Iris pigment epithelial cell (primary cell): ENCODE data around the gene HSF2BP.
A peak's percentile ranks its signal among the peaks of the same experiment; 100 is the strongest.
"Not testable (repeated sequence)": the region's sequence is repeated elsewhere in the genome, so short reads cannot be mapped to it uniquely, and the experiment has no call there.

Experiments used
- DNase-seq: peaks from one replicate; pipeline ENCODE4 v3.0.0-alpha.2; 2011; ENCODE audit warnings: low read depth

HSF2BP gene

DNA sequence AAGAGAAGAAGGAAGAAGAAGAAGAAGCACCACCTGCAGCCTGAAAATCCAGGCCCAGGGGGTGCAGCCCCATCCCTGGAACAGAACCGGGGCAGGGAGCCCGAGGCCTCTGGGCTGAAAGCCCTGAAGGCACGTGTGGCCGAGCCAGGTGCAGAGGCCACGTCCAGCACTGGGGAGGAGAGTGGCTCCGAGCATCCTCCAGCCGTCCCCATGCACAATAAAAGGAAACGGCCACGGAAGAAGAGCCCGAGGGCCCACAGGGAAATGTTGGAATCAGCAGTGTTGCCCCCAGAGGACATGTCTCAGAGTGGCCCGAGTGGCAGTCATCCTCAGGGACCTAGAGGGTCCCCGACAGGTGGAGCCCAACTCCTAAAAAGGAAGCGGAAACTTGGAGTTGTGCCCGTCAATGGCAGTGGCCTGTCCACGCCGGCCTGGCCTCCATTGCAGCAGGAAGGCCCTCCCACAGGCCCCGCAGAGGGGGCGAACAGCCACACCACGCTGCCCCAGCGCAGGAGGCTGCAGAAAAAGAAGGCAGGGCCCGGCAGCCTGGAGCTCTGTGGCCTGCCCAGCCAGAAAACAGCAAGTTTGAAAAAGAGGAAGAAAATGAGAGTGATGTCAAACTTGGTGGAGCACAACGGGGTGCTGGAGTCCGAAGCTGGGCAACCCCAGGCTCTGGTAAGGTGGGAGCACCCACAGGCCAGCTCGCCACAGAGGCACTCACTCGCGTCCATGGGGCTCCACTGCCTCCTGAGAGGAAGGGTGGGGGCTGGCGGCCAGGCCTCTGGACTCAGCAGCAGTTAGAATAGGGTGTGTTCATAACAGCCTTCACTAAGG is 28.5 kb upstream of the HSF2BP start:
- DNase-seq: no peak

DNA sequence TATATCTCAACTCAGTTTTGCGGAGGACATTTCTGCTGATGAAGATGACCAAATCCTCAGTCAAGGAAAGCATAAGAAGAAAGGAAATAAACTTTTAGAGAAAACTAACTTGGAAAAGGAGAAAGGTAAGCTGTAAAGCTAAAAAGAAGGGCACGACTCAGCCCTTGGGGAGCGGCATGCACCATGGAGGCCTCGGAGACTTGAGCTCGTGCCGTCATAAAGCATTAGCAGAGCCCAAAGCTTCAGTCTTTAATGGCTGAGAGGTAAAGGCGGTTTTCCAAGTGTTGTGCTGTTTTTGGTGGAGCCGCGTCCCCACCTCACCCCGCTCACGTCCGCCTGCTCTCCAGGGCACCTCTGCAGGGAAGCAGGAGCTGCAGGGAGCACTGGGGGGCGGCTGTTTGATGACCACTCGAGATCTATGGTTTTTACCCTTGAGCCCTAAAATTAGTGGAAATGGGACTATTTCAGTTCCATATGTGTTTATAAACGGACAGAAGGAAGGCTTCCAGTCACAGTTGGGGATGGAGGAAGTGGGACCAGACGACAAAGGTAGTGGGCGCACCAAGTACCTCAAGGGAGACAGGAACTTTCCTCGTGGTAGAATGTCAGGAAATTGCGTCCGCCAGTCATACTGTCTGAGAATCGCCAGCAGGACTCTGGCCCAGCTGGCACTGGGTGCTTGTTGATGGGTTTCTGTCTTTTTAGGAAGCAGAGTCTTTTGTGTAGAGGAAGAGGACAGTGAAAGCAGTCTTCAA is 27.7 kb upstream of the HSF2BP start:
- no peak for DNase-seq

- peak; percentile 51 for DNase-seq
These were observed 25.1 kb upstream of the HSF2BP start for GRCh38 chr21:43684424-43684823.

DNA sequence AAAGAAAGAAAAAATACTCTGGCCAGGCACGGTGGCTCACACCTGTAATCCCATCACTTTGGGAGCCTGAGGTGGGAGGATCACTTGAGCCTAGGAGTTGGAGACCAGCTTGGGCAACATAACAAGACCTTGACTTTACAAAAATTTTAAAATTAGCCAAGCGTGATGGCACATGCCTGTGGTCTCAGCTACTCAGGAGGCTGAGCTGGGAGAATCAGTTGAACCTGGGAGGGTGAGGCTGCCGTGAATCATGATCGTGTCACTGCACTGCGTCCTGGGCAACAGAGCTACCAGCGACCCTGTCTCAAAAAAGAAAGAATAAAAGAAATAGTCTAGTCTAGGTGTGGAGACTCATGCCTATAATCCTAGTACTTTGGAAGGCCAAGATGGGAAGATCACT is 22.4 kb upstream of the HSF2BP start:
- DNase-seq: no peak

GRCh38 chr21:43680421-43680820 is 21.1 kb upstream of the HSF2BP start:
- not testable (repeated sequence) for DNase-seq

DNA sequence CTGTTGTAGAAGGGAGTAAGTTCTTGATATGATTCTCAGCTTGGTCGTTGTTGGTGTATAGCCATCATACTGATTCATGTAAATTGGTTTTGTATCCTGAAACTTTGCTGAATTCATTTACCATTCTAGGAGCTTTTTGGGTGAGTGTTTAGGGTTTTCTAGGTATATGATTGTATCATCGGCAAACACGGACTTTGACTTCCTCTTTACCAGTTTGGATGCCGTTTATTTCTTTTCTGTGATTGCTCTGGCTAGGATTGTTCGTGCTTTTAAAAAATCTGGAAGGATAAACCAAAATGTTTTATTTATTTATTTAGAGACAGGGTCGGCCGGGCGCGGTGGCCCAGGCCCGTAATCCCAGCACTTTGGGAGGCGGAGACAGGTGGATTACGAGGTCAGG is 20.7 kb upstream of the HSF2BP start:
- no peak for DNase-seq

DNA sequence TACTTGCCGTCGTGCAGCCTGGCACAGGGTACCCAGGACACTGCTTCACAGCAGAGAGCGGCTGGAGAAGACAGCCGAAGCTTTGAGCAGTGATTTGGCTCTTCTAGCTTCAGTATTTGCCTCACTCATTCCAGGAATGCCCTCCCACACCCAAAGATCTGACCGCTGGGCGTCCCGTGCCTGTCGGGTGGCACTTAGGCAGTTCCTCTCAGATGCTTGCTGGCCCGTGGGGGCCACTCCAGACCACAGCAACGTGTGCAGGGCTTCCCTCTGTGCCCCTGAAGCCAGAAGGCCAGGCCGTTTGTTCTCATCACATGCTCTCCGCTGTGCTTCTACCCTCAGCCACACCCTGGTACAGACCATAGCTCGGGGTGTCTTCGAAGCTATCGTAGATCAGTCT is 17.1 kb upstream of the HSF2BP start:
- DNase-seq: no peak

- DNase-seq: no peak
These were observed 16.6 kb upstream of the HSF2BP start for GRCh38 chr21:43675871-43676270.

- no peak for DNase-seq
These were observed 10.7 kb upstream of the HSF2BP start for GRCh38 chr21:43669828-43670605.

DNA sequence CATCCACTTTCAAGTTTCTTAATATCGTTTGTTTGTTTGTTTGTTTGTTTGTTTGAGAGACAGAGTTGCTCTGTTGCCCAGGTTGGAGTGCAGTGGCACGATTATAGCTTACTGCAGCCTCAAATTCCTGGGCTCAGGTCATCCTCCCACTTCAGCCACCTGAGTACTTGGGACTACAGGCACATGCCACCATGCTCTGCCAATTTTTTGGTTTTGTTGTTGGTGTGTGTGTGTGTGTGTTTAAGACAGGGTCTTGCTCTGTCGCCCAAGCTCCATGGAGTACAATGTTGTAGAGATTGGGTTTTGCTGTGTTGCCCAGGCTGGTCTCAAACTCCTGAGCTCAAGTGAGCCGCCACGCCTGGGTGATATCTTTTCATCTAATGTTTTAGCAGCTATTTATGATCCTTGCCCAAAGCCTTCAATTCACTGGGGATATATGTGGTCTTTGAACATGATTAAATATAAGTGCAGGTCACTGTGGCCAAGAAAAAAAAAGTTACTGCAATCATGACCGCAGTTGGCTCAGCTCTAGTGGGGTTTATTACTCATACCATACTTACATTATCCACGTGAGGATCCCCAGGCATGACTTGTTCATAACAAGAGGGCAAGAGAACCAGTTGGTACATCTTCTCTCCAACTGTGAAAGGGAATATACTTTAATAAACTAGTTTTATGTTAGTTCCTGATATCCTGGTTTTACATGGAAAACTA is 8.1 kb upstream of the HSF2BP start:
- peak; percentile 92 for DNase-seq

DNA sequence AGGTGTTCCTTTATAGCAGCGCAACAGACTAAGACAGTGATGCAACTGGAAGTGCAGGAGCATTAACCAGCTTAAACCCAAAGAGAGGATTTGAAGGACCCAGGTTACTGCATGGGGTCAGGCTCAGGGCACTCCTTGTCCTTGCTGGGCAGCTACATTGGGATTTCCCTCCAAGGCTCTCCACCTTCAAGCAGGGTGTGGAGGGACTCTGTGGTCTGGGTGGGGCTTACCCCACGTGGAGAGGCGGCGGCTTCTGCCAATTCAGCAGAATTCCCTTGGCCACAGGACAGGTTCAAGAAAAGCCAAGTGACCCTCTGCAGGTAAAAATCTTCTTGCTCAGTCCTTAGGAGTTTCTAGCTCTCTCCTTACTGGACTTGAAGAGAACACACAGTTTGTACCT is 6.6 kb upstream of the HSF2BP start:
- DNase-seq: no peak

- DNase-seq: no peak
These were observed 5.1 kb upstream of the HSF2BP start for GRCh38 chr21:43664358-43664757.

GRCh38 chr21:43663033-43663432 is 3.7 kb upstream of the HSF2BP start:
- DNase-seq: no peak

DNA sequence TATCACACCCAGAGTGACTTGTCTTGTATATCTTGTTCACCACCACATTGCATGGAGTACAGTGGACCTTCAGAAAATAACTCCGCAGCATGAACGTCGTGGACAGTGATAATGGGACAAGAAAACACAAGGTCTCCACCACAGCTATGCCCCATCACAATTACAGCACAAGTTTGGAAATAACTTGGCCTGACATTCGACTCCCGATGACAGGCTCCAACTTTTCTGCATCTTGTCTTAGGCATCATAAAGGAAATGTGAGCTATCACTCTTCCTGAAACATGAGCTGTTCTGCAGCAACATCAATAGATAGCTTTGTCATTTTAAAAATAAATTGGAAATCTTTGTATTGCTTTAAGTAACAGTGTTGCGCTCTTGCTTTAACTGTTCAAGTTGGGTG is 3.0 kb upstream of the HSF2BP start:
- no peak for DNase-seq

- no peak for DNase-seq
These were observed 536 bp downstream of the HSF2BP start for GRCh38 chr21:43658769-43659135.

GRCh38 chr21:43658088-43658741 is 1.1 kb downstream of the HSF2BP start:
- no peak for DNase-seq

DNA sequence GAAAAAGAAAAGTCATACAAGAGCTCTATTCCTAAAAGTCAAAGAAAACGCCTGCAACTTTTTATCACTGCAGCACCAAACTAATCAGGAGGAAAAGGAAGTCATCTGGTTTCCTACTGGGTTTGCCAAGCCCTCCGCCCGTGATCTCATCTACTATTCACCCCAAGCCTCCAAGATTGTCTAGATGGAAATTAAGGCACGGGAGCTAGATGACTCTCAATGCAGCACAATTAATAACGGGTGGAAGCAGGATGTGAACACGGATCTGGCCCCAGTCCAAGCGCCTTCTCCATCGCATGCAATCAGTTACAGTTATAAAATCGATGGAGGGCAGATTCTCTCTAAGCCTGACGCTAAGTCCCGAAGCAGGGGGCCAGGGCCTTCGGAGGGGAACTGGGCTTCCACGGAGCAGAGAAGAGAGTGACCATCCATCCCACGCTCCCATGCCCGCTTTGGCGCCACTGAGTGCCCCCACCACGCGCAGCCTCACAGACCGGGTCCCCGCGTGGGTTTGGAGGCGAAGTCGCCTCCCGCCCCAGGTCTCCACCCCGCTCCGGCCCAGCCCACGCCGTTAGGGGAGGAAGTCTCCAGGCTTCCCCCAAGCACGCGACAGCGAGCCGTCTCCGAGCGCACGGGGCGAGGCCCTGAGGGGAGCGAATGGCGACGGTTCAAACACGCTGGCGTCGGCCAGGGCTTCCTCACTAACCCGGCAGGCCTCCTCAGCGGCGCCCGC is 1.8 kb downstream of the HSF2BP start:
- DNase-seq: no peak

- peak; percentile 54 for DNase-seq
These were observed 4.3 kb downstream of the HSF2BP start for GRCh38 chr21:43654806-43655489.

DNA sequence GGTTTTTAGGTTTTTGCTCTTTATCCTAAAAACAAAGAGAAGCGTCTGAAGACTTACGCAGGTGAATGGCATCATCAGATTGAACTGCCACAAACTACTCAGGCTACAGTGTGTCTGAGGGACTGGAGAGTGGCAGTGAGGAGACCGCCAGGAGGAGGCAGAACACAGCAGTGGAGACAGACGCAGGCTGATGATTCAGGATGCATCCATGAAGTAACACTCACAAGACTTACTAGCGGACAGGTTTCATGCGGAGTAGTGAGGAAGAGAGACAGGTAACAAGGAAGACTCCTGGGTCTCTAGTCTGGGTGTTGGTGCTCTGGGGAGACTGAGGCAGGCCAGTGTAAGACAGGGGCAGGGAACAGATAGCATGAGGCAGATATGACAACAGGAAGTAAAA is 5.7 kb downstream of the HSF2BP start:
- no peak for DNase-seq

DNA sequence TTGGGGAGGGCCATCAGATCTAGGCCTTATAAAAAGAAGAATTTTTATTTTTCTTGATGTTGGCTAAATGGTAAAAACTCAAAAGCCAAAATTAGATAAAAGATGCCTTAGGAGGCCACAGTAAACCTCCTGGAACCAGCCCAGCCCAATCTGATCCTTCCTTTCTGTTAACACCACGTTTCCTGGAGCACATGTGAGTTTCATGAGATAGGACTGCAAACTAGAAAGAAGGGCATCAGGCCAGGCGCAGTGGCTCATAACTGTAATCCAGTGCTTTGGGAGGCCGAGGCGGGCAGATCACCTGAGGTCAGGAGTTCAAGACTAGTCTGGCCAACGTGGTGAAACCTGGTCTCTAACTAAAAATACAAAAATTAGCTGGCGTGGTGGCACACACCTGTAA is 6.7 kb downstream of the HSF2BP start:
- DNase-seq: no peak
